ENCODE measurements around the gene SCAMP2.
"Not testable (repeated sequence)": the region's sequence is repeated elsewhere in the genome, so short reads cannot be mapped to it uniquely, and the experiment has no call there.

Gene SCAMP2

DNA sequence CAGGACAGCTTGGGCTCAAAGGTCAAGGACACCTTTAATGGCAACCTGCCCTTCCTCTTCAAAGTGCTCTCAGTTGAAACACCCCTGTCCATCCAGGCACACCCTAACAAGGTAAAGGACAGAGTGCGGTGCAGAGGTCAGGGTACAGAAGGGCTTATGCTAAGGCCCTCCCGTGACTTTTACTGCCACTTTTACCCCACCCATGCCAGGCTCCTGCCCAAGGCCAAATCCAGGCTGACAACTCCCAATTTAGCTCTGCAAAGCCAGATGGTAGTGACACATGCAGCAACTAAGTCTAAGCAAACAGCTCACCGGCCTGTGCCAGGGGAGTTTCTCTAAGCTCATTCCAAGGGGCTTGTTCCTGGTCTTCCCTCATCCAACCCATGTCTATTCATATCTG, 18.3 kb upstream of the SCAMP2 start:
- DNase-seq = no peak

DNA sequence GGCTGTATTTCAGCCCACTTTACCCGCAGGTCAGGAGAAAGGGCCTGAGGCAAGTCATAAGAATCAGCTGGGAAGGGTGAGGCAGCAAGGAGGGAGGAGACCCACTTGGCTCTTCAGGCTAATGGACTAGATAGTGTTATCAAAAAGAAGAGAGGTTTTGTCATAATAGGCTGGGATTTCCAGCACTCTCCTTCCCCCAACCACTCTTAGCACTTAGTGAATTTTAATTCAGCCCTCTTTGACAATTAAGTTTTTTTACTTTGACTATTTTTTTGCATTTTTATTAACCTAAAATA, 17.4 kb upstream of the SCAMP2 start:
- no peak for DNase-seq

DNA sequence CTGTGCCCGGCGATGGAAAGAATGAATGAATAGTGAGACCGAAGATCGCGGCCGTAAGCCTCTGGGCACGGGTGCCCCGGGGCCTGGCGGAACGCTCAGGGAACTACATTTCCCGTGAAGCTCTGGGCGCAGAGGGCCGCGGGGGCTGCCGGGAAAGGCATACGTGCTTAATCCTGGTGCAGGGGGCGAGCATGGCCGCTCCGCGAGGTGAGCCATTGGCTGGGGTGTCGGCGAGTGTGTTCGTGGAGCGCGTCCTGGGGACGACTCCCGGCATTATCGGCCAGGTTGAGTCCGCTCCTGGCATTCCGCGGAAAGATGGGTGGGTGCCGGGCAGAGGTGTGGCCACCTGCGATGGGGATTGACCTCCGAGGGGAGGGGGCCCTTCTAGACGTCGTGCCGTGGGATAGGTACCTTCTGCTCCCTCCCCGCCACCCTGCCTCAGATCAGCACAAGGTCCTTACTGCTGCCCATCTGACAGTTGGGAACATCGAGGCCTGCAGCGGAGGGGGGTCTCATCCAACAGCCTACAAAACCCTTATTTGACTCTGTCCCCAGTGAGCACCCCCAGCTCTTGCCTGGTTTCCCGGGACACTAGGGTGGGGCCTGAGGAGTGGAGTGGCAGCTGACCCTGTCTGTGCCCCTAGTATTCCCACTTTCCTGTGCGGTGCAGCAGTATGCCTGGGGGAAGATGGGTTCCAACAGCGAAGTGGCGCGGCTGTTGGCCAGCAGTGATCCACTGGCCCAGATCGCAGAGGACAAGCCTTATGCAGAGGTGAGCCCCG, 16.9 kb upstream of the SCAMP2 start, which contains the start of gene MPI:
Gene MPI (plus strand): TSS at position 160 of the 782 bp plus-strand sequence. CDS start 32 bp downstream, at position 192.
- peak; percentile 50 to 91 (median 79) for DNase-seq

DNA sequence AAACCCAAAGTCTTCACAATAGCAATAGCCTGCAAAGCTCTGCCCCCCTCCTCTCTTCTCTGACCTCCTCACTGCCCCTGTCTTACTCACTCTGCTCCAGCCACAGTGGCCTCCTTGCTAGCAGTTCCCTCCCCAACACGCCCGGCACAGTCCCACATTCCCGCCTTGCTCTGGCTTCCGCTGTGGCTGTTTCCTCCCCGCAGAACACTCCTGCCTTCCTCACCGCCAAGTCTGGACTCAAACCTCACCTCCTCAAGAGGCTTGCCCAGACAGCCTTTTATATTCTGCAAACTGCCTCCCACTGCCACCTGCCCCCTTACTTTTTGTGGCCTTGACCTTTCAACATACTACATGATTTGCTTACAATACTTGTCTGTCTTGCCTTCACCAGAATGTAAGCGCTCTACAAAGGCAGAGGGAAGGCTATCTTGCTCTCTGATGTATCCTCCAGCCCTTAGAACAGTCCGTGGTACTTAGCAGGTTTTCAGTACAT, 16.3 kb upstream of the SCAMP2 start:
- peak in 35 of 51 donors; percentile 5 to 86 (median 34) for DNase-seq

DNA sequence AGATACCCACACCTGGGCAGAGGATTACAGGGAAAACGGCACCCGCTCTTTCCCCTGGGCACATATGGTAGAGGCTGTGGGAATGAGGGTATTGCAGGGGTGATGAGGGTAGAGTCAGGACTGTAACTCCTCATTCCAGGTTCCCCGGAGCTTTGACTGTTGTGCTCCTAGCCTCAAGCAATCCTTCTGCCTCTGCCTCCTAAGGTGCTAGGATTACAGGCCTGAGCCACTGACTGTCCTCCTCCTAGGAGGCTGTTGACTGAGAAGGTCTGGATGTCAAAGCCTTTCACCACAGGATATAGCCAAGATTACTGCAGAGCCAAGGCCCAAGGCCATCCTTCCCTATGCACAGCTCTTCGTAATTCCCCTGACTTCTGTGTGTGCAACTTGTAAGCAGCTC, 15.6 kb upstream of the SCAMP2 start:
- no peak for DNase-seq

DNA sequence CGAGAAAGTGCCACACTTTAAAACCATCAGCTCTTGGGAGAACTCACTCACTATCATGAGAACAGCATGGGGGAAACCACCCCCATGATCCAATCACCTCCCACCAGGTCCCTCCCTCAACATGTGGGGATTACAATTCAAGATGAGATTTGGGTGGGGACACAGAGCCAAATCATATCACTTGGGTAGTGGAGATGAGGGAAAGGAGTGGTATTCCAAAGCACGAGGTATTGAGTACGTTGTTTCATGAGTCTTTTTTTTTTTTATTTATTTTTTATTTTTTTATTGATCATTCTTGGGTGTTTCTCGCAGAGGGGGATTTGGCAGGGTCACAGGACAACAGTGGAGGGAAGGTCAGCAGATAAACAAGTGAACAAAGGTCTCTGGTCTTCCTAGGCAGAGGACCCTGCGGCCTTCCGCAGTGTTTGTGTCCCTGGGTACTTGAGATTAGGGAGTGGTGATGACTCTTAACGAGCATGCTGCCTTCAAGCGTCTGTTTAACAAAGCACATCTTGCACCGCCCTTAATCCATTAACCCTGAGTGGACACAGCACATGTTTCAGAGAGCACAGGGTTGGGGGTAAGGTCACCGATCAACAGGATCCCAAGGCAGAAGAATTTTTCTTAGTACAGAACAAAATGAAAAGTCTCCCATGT, 14.5 kb upstream of the SCAMP2 start:
- DNase-seq = not testable (repeated sequence)

DNA sequence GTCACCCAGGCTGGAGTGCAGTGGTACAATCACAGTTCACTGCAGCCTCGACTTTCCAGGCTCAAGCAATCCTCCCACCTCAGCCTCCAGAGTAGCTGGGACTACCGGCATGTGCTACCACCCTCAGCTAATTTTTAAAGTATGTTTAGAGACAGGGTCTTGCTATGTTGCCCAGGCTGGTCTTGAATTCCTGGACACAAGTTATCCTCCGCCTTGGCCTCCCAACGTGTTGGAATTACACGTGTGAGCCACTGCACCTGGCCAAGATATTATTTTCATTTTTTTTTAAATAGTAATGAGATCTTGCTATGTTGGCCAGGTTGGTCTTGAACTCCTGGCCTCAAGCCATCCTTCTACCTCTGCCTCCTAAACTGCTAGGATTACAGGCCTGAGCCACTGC, 12.3 kb upstream of the SCAMP2 start:
- DNase-seq = no peak

DNA sequence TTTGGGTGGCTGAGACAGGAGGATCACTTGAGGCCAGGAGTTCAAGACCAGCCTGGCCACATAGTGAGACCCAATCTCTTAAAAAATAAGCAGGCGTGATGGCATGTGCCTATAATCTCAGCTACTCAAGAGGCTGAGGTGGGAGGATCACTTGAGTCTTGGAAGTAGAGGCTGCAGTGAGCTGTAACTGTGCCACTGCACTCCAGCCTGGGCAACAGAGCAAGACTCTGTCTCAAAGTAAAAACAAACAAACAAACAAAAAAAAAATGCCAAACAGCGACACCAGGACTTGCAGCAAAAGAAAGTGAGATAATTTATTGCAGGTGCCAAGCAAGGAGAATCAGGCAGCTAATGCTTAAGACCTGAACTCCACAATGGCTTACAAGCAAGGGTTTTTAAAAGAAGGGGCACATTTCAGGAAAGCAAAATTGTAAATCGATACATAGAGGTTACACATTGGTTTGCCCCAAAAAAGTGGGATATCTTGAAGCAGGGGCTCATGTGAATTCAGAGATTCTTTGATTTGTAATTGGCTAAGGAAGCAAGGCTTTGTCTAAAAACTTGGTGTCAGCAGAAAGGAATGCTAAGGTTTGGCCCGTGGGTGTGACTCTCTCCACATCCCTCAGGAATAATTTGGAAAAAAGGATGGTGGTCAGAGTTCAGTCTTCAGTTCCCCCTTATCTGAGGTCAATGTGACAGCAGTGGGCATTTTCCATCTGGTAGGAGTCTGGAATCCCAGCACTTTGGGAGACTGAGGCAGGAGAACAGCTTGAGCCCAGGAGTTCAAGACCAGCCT, 11.5 kb upstream of the SCAMP2 start:
- DNase-seq = no peak

DNA sequence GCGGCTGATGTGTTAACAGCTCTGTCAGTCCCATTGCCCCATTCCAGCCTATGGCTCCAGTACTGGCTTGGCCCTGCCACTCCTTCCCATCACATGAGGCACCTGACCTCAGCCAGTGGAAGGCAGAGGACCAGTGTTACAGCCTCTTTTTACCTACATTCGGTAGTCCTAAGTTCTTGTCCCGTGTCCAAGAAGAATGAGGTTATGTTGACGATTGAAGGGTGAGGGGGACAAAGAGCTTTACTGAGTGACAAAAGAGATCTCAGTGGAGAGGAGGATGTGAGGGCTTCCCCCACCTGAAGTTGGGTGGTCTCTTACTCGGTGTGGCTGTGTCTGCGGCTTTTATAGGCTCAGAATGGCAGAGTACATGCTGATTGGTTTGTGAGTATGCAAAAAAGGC, 9.4 kb upstream of the SCAMP2 start:
- no peak for DNase-seq

DNA sequence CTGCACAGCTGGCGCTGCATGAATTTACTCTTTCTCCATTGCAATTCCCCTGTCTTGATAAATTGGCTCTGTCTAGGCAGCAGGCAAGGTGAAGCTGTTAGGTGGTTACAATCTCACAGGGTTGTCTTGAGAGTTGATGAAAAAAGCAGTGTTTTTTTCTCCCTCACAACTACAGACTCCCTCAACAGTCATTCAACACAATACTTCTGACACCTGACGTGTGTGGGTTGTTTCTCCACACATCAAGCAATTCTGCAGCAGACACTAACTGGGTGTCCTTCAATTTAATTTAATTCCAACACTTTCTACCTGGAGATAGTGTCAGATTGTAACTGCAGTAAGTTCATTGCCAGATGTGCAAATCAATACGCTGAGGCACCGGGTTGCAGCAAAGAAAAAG, 5.1 kb upstream of the SCAMP2 start:
- no peak for DNase-seq

DNA sequence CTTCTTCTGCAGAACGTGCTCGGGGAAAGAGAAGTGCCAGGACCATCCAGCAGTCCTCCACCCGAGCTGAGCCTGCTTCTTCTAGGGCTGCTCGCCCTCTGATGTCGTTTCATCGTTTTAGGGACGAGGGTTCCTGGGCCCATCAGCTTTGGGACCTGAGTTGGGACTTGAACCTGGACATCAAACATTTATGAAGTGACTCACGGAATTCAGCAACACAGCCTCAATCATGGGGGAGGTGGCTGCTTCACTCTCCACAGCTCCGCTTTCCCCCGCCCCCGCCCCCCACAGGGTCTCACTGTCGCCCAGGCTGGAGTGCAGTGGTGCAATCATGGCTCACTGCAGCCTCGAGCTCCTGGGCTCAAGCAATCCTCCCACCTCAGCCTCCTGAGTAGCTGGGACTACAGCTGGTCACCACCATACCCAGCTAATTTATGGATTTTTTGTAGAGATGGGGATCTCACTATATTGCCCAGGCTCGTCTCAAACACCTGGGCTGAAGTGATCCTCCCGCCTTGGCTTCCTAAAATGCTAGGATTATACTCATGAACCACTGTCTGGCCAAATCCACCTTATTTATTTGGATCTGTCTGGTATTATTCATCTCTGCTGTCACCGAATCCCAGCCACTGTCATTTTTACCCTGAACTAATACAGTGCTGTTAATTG, 725 bp upstream of the SCAMP2 start:
- peak in 6 of 51 donors; percentile 13 to 62 (median 36) for DNase-seq

DNA sequence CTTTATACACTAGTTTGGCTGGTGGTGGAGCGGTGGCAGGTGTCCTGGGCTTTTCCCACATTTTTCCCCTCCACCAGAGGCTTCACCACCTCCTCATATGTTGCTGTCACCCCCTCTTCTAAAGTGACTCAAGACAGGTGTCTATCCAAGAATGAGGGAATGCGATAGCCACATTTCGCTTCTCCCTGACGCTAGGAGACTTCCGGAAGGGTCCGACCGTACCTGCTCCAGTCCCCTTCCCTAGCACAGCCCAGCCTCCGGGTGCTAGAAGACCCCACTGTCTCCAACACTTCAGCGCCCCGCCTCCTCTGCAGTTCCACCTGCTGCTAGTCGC, 496 bp downstream of the SCAMP2 start:
- DNase-seq = no peak

DNA sequence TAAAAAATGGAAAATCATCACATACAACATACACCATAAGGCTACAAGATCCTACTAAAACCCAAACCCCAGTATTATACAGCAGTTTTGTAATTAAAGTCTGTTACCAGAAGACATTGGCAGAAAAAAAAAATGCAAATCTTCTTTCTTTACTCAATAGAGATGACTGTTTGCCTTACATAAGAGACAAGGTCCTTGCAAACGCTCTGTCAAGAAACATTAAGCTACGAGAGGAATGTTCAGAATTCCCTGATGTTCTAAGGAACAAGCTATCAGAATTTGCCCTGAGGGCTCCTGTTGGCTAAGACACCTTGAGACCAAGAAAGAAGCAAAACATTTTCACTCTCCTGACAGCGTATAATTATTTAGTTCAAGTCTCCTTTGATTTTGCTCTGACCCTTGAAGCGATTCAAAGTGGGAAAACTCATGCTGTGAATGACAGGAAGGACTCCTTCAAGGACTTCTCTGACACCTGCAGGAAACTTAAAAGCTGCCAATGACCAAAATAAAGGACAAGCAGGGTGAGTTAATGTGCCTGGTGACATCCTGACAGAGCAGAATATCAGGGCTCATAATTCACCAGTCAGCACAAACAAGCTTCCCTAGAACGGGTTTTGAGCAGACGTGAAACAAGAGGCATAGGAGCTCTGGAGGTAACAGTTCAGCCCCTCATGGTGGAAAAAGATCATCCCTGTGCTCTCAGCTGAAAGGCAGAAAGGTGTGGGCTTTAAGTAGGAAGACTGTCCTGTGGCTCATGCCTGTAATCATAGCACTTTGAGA, 2.5 kb downstream of the SCAMP2 start:
- DNase-seq = no peak

DNA sequence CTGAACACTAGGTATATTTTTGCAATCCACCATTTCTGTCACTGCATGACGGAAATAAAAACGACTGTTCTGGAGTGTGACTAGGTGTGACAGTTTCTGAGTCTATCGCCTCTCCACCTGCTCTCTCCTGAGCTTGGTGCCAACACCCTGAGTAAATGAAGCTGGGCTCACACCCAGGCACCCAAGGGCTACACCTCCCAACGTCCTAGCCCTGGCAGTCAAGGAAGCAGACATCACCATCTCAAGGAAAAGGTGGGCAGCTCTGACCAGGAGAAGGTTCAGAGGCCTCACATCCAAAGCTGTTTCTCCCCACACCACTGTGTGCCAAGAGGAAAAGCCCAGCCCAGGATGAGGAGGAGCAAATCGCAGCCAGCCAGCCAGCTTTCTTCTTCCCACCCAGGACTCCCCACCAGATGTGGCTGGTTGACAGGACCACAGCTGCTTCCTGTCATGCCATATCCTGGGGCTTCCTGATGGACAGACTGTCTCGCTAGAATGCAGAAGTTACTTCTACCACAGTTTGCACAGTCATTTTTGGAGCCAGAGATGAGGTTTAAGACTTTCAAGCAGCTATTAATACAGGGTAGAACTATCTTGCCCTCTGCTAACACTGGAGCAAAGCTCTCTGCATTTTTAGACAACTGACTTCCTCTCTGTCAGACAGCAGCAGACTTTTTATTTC, 3.3 kb downstream of the SCAMP2 start:
- peak in 31 of 51 donors; percentile 3 to 53 (median 24) for DNase-seq

DNA sequence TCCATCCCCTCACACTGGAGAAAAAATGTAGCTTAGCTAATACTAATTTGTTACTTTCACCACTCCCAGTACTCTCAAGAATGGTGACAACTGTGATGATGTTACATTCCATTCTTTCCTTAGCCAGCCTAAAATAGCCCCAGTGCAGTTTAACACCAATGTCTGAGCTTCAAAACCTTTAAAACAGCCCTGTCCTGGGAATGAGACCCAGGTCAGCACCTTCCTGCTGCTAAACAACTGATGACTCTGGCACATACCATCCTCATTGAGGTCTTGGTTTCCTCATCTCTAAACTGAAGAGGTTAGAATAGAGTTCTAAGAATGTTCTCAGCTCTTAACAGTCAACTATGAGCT, 3.8 kb downstream of the SCAMP2 start:
- no peak for DNase-seq

DNA sequence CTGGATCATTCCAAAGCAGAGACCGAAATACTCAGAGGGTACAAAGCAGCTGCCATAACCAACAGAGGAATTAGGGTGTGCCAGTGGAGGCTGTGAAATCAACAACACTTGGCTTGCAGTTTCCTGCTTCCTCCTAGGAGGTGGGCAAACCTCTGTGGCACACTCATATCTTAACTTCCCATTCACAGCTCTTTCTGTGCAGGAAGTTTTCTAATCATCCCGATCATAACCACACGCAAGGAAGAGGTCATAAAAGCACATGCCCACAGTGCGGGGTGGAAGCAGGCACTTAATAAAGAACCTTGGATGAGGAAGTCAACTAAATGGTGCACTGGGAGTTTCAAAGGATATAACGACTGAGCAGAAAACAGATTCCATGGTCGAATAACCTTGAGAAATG, 5.1 kb downstream of the SCAMP2 start:
- peak in 1 of 51 donors; percentile 13 for DNase-seq

DNA sequence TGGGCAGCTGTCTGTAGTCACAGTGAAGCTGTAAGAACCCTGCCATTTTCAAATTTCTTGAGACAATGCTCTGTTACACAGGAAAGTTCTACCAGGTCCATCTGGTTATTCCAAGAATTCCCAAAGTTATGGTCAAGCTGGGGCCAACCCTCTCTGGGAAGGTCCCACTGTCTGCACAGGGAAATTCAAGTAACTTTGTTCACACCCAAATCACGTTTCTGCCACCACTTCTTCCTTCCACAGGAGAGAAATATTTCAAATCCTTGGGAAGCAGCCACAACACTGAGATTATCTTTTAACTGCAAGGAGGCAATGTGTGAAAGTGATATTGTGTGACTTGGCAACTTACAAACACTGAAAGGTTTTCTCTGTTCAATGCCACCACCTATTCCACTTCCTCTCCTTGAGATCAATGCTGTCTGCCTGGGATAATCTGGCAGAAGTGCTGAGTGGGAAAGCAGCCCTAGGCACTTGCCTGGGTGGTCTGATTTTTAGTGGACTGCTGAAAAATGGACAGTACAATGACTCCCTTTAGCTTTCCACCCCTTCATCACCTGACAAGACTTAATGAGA, 5.6 kb downstream of the SCAMP2 start:
- DNase-seq = no peak

DNA sequence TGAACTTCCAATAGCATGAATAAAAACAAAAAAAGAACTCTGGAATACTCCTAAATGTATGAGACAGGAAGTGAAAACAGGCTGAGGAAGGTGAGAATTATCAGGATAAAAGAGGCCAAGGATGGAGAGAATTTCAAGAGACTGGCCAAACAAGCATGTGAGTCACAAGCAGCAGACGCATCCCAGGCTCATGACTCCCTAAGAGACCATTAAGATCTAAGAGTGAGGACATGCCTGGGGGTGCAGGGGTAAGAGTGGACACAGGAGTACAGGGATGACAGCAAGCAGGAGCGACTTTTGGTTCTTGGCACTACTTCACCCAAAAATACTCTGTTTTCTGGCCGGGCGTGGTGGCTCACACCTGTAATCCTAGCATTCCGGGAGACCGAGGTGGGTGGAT, 7.1 kb downstream of the SCAMP2 start:
- DNase-seq = no peak

DNA sequence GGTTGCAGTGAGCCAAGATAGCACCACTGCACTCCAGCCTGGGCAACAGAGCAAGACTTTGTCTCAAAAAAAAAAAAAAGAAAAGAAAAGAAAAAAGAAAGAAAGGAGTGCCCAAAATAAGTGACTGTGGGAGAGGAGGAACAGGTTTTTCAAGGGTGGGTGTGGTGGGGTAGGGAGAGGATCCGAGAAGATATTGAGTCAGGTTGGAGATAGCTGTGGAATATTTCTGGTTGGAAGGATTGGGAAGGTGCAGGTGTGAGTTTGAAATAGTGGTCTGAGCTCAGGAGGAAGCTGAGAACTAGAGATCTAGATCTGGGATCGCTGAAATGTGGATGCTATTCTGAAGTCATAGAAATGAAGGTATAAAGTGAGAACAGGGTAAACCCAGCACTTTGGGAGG, 7.8 kb downstream of the SCAMP2 start:
- DNase-seq = no peak

DNA sequence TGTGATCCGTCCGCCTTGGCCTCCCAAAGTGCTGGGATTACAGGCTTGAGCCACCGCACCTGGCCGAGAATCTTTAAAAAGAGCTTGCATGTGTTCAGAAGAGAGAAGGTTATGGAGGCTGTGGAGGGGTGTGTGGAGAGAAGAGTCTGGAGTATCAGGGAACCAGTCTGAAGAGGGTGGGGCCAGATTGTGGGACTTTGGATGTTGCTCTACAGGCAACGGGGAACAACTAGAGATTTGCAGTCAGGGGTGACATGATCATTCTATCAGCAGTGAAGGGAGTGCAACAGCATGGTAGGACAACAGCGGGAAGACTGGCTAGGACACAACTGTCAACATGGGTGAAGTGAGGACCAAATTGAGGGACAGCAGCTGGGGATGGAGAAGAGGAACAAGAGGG, 8.9 kb downstream of the SCAMP2 start:
- DNase-seq = no peak
